Fibroblast of mammary gland (primary cell): ENCODE data around the gene ORC6.
A peak's percentile ranks its signal among the peaks of the same experiment; 100 is the strongest.
"Not testable (repeated sequence)": the region's sequence is repeated elsewhere in the genome, so short reads cannot be mapped to it uniquely, and the experiment has no call there.

Experiments
- DNase-seq: peaks from one replicate; pipeline ENCODE4 v3.0.0-alpha.2; 2010; ENCODE audit warnings: low read depth
- H3K4me3 ChIP-seq: 2 replicates; pipeline ENCODE4 v1.5.1; 2011; ENCODE audit warnings: low read depth, mild to moderate bottlenecking, low read length, moderate library complexity; ENCODE audit not compliant: control insufficient read depth
- CTCF ChIP-seq: conservative IDR thresholded peaks from 2 replicates; pipeline ENCODE4 v1.5.1; 2011; ENCODE audit warnings: low read depth, low read length, inconsistent platforms; ENCODE audit not compliant: control insufficient read depth, insufficient read depth

ORC6 gene

DNA sequence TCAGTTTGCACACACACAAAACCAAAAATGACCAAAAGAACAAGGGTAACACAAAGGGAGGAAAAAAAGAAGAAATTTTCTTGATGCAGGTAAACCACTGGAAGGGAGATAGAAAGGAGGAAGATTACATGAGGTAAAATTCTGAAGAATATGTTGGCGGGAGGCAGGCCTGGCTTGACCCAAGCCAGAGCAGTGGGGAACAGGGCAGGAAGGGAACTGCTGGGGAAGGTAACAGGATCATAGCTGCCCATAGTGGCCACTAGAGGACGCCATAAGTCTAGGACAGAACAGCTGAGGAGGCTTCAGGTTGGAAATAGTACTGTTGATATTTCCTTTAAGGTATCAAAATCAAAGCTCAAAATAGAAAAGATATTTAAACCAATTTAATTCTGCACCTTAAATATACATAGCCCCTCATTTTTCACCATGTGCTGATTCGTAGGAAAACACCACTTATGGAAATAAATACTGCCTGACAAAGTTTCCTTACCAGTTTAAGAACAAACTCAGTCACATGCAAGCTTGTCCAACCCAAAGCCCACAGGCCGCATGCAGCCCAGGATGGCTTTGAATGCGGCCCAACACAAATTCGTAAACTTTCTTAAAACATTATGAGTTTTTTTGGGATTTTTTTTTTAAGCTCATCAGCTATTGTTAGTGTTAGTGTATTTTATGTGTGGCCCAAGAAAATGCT lies 16.0 kb upstream of the ORC6 start:
- H3K4me3 ChIP-seq, result no peak overlapping the region
- peak; percentile 99 for TF ChIP-seq CTCF
- DNase-seq, result peak; percentile 66

GRCh38 chr16:46677943-46678342 lies 11.5 kb upstream of the ORC6 start:
- DNase-seq, H3K4me3 ChIP-seq: not testable (repeated sequence)

- not testable (repeated sequence) for H3K4me3 ChIP-seq, DNase-seq
Measured at GRCh38 chr16:46681867-46682266, 7.6 kb upstream of the ORC6 start.

GRCh38 chr16:46686815-46687473 lies 2.5 kb upstream of the ORC6 start:
- peak overlapping the region; percentile 92 for H3K4me3 ChIP-seq
- TF ChIP-seq CTCF, result no peak

DNA sequence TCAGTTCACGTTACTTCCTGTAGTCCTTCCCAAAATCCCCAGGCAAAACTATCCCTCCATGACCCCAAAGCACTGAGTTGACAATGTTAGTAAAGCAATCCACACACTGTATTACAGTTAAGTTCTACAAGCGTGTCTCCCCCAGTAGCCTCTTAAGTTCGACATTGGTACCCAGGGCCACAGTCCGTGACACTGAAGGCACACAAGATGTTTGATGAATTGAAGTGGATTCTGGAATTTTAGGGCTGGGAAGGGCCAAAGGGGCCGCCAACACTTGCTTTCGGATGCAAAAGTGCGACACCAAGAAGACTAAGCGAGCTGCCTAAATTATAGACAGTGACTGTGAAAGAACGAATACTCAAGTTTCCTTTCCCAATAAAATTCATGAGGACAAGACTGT lies 2.0 kb upstream of the ORC6 start:
- DNase-seq, result no peak
- TF ChIP-seq CTCF, result no peak
- H3K4me3 ChIP-seq, result peak overlapping the region; percentile 92

More at GRCh38 chr16:46686815-46687473, 2.5 kb upstream of the ORC6 start:
- DNase-seq, result no peak

DNA sequence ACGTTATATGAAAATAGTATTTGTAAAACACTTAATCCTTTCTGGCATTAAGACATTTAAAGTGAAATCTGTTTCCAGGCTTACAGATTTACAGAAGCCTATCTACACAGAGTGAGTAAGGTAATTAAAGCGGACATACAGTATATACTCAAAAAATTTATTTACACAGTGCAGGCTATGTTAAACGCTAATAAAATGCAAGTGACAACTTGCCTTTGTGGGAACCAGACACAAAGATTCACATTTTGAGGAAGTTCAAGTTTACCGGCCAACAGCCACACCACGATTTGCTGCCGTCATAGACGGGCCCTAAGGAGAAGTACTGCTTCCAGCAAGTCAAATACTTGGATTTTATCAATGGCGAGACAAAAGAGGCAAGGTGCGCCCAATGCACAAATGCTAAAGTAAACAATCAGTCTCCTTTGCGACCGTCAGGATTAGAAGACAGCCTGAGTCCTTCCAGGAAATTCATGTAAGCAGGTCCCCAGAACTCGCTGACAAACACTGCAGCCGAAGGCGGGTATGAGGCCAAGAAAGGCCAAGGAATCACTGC lies 1.3 kb upstream of the ORC6 start:
- TF ChIP-seq CTCF, result peak; percentile 15
- peak overlapping the region; percentile 92 for H3K4me3 ChIP-seq
- DNase-seq, result peak; percentile 28

- no peak for TF ChIP-seq CTCF
- DNase-seq, result peak; percentile 98
- H3K4me3 ChIP-seq, result peak within 1 kb of the TSS; percentile 92
Measured at GRCh38 chr16:46688654-46689364, 650 bp upstream of the ORC6 start, which contains the start of gene VPS35. Gene VPS35 (minus strand): TSS chr16:46689178. CDS start chr16:46689133, 45 bp downstream.
